GM12875 (cell line): Measurements from ENCODE around the gene IGSF1.

ENCODE experiments used
- H3K4me3 ChIP-seq: one replicate; pipeline ENCODE4 v1.5.1; 2011; ENCODE audit warnings: low read depth, low read length, control low read depth
- TF ChIP-seq, protein P1 (sequence below): IDR thresholded peaks from 2 replicates; pipeline ENCODE4 v1.5.1; 2011; ENCODE audit warnings: low read depth, mild to moderate bottlenecking, control low read depth, inconsistent platforms, low read length, moderate library complexity, borderline replicate concordance; ENCODE audit not compliant: insufficient read depth

Gene IGSF1

DNA sequence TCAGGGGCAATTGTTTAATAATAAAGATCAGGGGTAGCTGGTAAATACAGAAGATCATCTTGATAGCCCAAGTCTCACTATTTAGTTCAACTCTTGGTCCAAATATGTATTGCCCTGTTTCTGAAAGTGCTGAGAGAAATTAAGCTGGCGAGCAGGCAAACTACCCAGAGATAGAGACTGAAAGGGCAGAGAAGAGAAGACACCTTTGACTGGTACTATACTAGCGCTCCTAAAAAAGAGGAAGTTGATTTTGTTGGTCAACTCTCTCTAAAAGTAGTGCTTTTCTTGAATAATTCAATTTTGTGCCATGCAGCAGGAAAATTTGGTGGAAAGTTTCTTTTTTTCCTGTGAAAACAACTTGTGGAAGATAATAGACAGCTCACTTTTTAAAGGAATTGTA is 64.0 kb downstream of the IGSF1 start:
- TF ChIP-seq, protein P1, sequence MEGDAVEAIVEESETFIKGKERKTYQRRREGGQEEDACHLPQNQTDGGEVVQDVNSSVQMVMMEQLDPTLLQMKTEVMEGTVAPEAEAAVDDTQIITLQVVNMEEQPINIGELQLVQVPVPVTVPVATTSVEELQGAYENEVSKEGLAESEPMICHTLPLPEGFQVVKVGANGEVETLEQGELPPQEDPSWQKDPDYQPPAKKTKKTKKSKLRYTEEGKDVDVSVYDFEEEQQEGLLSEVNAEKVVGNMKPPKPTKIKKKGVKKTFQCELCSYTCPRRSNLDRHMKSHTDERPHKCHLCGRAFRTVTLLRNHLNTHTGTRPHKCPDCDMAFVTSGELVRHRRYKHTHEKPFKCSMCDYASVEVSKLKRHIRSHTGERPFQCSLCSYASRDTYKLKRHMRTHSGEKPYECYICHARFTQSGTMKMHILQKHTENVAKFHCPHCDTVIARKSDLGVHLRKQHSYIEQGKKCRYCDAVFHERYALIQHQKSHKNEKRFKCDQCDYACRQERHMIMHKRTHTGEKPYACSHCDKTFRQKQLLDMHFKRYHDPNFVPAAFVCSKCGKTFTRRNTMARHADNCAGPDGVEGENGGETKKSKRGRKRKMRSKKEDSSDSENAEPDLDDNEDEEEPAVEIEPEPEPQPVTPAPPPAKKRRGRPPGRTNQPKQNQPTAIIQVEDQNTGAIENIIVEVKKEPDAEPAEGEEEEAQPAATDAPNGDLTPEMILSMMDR, result no peak
- H3K4me3 ChIP-seq, result no peak overlapping the region
